GM19438 (cell line): Measurements from ENCODE around the gene MDFIC.
A peak's percentile ranks its signal among the peaks of the same experiment; 100 is the strongest.

Source experiments
- ATAC-seq: cut with Tn5 transposase; IDR thresholded peaks from one replicate; pipeline ENCODE4 v1.9.1; 2021; ENCODE audit warnings: low read depth; ENCODE audit not compliant: unreplicated experiment

MDFIC gene

DNA sequence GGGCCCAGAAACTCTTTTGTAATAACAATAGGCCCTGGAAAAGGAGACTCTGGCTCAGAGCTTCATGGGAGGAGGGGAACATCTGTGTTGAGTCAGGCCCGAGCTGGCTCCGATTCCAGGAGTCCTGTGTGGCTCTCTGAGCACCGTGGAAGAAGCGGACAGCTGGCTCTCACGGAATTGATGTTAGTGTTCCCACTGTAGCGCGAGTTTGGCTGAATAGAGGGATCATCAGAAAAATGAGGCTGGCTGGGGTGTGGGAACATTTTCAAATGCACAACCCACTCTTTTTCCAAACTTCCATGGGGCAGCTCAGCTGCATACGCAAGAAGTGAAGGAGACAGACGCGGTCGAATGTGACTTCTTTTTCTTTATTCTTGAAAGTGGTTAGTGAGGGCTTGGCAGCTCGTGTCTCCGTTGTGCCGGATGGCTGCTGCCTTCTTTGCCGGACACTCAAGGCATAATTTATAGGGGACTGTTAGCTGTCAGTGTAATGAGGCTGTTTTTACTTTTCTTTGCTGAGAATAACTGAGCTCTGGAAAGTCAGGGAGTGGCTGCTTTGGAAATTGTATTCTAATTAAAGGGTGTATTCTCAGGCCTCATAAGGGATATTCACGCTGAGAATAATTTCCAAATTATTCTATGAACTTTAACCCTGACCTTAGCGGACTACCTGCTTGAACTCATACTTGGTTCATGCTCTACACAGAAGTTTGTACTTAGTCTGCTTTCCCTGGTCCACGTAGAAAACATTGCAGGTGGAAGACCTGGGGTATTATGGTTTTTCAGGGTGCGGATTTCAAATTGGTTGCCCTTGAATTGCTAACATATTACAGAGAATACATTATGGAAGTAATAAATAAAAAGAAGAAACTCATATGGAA, 23.1 kb downstream of the MDFIC start:
- ATAC-seq = no peak

DNA sequence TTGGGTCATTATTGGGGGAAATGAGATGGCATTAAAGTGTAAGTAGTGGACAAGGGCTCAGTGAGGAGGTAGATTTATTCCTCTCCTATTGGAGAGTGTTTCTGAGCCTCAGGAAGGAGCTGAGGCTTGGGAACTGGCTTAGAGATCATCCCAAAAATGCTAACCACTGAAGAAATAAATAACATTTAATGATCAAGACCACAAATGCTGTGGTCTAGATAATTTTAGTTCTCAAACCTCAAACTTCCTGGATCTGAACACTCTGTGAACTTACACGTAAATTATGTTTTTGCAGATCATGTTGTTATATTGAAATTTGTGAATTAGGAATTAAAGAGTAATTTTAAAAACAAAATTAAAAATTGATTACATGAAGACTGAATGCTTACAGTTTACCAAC, 27.3 kb downstream of the MDFIC start:
- no peak for ATAC-seq

DNA sequence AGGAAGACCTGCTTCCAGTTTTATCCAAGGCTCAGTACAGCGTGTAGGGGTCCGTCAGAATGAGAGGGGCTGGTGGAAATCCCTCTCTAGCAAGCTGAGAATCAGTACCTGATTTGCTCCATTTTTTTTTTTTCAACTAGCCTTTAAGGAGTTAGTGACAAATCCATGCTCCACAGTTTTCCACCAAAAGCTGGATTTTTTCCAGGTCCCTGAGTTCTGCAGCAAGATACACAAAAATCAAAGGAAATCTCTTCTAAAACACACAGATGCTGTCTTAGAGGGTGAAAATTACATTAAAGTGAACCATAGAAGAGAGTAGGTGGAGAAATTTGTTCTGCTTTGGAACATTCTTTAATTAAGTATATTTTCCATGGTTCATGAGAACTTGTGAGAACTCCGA, 30.4 kb downstream of the MDFIC start:
- ATAC-seq = no peak

DNA sequence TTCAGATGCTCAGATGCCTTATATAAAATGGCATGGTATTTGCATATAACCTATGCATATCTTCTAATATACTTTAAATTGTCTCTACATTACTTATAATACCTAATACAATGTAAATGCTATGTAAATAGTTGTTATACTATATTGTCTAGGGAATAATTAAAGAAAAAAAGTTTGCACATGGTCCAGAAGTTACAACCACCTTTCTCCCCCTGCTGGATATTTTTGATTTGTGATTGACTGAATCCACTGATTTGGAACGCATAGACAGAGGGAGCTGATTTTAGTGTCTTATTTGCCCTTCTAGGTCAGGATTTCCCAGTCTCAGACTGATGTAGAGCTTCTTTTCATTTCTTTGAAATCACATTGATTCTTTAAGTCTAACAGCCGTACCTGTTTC, 31.8 kb downstream of the MDFIC start:
- ATAC-seq = no peak

DNA sequence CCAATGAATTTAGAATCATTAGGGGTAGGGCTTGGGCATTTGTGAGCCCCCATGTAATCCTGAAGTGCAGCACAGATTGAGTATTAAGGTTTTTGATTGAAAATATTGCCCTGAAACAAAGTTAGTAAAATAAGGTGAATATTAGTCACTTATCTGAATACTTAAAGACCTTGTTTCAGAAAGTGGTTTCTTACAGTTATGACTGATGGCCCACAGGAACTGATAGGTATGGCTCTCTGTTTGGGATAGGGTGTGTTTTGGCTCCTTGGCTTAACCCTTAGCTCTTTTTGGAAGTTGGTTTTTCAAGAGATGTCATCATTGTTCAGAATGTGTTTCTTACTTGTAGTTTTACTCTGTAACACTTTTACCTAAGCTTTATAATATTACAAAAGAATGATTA, 34.8 kb downstream of the MDFIC start:
- no peak for ATAC-seq

DNA sequence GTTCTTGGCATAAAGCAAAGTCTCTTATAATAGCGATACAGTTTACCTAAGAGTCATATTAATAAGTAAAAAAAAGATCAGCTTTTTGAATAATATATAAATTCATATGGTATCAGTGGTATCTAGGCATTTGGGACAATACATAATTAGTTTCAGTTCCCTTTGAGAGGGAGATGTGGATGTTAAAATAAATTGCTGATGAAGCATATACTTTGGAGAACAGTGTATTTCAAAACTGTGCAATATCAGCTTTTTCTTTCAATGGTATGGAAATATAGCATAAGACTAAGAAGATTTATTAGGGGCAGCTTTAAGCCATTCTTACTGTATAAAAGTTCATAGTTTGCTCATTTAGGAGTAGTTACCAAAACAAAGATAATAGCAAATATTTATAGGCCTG, 35.5 kb downstream of the MDFIC start:
- no peak for ATAC-seq

DNA sequence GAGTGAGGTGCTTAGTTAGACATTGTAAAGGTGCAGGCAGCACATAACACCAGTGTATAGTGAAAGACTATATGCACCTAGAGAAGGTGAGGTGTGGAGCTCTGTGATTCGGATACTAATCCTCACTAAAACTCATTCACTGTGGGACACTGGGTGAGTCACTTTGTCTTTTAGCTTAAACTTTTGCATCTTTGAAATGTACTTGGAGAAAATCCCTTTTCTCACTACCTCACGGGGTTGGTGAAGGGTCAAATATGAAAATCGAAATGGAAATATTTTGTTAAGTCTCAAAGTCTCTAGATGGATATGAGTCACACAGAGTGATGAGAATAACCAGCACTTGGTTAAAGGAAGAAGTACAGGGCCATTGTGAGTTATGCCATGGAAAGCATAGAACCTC, 38.0 kb downstream of the MDFIC start:
- peak; percentile 58 for ATAC-seq

DNA sequence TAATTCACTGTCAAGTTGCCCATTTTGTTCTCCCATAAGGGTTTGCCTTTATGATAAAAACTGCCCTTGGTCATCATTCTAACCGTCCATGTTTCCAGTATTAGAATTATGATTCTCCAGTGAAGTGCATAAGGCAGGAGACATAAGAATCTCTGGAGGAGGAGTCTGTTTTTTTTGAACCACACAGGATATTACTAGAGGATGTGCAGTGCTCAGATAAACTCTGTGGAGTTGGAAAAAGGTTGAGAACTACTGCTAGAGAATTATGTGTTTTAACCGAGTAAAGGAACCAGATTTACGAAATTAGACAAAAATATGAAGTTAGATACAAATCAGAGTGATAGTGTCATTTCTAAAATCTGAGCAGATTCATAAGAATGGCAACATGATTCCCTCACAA, 40.5 kb downstream of the MDFIC start:
- ATAC-seq = no peak

GRCh38 chr7:114966156-114966555, 44.3 kb downstream of the MDFIC start:
- ATAC-seq = no peak

- ATAC-seq = no peak
Measured at GRCh38 chr7:114969096-114969495, 47.2 kb downstream of the MDFIC start.

- no peak for ATAC-seq
Measured at GRCh38 chr7:114970308-114970707, 48.4 kb downstream of the MDFIC start.

- no peak for ATAC-seq
Measured at GRCh38 chr7:114970732-114971131, 48.8 kb downstream of the MDFIC start.

- ATAC-seq = no peak
Measured at GRCh38 chr7:114972567-114972966, 50.7 kb downstream of the MDFIC start.

- no peak for ATAC-seq
Measured at GRCh38 chr7:114973147-114973546, 51.3 kb downstream of the MDFIC start.

GRCh38 chr7:114975401-114975800, 53.5 kb downstream of the MDFIC start:
- ATAC-seq = no peak

DNA sequence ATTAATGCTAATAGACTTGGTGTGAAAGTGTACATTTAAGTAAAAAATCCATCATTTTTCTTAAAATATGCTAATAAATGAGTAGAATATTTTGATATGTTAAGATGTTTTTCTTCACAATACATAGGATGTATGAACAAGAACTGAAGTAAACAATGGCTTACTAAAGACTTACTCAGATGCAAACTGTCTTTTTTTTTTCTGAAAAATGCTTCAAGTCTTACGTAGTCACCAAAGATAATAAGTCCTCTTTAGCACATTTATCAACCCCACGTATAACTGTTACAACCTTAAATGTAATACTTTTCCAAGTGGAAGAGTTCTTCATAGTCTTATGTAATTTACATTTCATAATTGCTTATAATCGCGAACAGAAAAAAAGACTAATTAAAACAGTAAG, 54.8 kb downstream of the MDFIC start:
- no peak for ATAC-seq

- ATAC-seq = no peak
Measured at GRCh38 chr7:114977277-114977676, 55.4 kb downstream of the MDFIC start.

GRCh38 chr7:114979388-114979787, 57.5 kb downstream of the MDFIC start:
- ATAC-seq = no peak

GRCh38 chr7:114979803-114980507, 58.1 kb downstream of the MDFIC start:
- ATAC-seq = no peak

GRCh38 chr7:114981323-114981722, 59.4 kb downstream of the MDFIC start:
- ATAC-seq = no peak

- ATAC-seq = no peak
Measured at GRCh38 chr7:114985116-114985715, 63.3 kb downstream of the MDFIC start.
